ENCODE results near the gene PLEKHM3. TPM values are rescaled to one million over a fixed set of nuclear protein-coding genes. Genes with fewer than 3 reads are reported as not detected.
"Not testable (repeated sequence)": the region's sequence is repeated elsewhere in the genome, so short reads cannot be mapped to it uniquely, and the experiment has no call there.

PLEKHM3 gene
- total RNA-seq, 6 donors from 2014 or later = 16.4 to 56.3 (median 28.6) TPM

DNA sequence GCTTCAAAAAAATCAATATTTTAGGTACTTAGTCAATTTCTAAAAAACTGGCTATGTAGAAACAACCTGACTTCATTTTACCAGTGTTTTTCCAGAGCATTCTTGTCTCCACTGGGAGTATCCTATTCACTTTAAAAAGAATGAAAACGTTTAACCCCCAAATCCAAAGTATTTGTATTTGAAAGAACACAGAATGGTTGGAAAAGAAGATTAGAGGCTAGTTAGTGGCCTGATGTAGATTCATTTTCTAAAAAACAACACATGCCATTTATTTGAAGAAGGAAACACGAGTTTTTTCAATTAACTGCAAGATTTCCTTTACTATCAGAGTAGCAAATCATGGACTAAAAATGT, 74.6 kb downstream of the PLEKHM3 start:
- no peak for TF ChIP-seq EP300 (IDR thresholded peaks at IDR 0.05)
- TF ChIP-seq, protein P1, sequence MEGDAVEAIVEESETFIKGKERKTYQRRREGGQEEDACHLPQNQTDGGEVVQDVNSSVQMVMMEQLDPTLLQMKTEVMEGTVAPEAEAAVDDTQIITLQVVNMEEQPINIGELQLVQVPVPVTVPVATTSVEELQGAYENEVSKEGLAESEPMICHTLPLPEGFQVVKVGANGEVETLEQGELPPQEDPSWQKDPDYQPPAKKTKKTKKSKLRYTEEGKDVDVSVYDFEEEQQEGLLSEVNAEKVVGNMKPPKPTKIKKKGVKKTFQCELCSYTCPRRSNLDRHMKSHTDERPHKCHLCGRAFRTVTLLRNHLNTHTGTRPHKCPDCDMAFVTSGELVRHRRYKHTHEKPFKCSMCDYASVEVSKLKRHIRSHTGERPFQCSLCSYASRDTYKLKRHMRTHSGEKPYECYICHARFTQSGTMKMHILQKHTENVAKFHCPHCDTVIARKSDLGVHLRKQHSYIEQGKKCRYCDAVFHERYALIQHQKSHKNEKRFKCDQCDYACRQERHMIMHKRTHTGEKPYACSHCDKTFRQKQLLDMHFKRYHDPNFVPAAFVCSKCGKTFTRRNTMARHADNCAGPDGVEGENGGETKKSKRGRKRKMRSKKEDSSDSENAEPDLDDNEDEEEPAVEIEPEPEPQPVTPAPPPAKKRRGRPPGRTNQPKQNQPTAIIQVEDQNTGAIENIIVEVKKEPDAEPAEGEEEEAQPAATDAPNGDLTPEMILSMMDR (IDR thresholded peaks at IDR 0.05) = no peak
- no peak for TF ChIP-seq POLR2AphosphoS5 (IDR thresholded peaks at IDR 0.05)
- TF ChIP-seq POLR2A (IDR thresholded peaks at IDR 0.05) = no peak
- Histone ChIP-seq H3K36me3 (peaks cover 0 to 6% (median 0%) of the 10 kb centered on the region in 4 donors), H3K4me1 (no peaks in the 10 kb centered on the region), H3K27me3 (no peaks in the 10 kb centered on the region), H3K9me3 (no peaks in the 10 kb centered on the region), H3K4me3 (no peak overlapping the region), H3K27ac (no peak overlapping the region)
- DNase-seq = no peak
- 81% methylated on average over 2 of the region's 2 CpGs for WGBS, 2 donors
- ATAC-seq (ENCODE audit: low FRiP score in 2 of 2) = no peak

DNA sequence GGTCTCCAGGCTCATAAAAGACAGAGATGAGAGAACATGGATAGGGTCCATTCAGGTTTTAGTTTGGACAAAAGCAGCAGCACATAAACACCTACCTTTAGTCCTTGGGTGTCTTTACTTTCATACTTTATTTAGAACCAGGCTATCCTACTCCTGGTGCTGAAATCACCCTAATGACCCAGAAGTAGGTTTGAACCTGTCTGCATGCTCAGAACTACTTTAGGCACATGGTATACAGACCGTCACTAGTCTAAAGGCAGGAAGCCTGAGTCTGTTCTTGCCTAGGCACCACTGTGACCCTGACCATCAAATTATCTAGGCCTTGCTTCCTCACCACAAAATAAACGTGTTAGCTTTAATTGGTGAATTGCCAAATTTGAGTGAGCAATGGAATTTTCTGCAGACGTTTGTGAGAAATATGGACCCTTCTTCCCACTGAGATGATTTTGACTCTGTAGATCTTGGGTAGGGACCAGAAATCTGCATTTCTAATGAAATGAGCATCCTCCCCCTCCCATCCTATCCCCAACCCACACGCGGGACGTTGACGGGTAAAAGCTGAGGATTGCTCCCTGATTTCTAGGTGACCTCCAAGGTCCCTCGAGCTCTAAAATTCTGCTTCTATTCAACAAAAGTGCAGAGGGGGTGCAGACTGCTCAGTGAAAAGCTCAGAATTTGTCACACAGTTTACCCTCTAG, 75.1 kb downstream of the PLEKHM3 start:
- no peak overlapping the region for H3K4me3 ChIP-seq
- no peak for ATAC-seq (ENCODE audit: low FRiP score in 2 of 2)
- TF ChIP-seq, protein P1 (IDR thresholded peaks at IDR 0.05) = no peak
- TF ChIP-seq POLR2A (IDR thresholded peaks at IDR 0.05) (no peak), EP300 (IDR thresholded peaks at IDR 0.05) (no peak), POLR2AphosphoS5 (IDR thresholded peaks at IDR 0.05) (no peak)
- no peak overlapping the region for H3K27ac ChIP-seq
- DNase-seq = no peak
- no peaks in the 10 kb centered on the region for H3K9me3 ChIP-seq
- no peaks in the 10 kb centered on the region for H3K27me3 ChIP-seq
- no peaks in the 10 kb centered on the region for H3K4me1 ChIP-seq
- WGBS, 2 donors = 80 to 84% methylated on average over 8 of the region's 8 CpGs
- H3K36me3 ChIP-seq = peaks cover 0 to 10% (median 2%) of the 10 kb centered on the region in 4 donors

DNA sequence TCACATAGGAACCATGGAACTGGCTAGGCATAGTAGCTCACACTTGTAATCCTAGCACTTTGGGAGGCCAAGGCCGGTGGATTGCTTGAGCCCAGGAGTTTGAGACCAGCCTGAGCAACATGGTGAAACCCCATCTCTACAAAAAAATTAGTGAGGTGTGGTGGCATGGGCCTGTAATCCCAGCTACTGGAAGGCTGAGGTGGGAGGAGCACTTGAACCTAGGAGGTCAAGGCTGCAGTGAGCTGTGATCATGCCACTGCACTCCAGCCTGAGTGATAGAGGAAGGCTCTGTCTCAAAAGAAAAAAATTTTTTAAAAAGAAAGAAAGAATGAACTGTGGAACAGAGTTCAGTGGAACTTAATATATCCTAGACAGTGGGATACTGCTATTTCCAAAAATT, 76.1 kb downstream of the PLEKHM3 start:
- H3K27ac ChIP-seq; H3K9me3 ChIP-seq; H3K4me1 ChIP-seq; DNase-seq; H3K27me3 ChIP-seq; ATAC-seq (ENCODE audit: low FRiP score in 2 of 2); H3K4me3 ChIP-seq: not testable (repeated sequence)
- peaks cover 0 to 15% (median 5%) of the 10 kb centered on the region in 4 donors for H3K36me3 ChIP-seq
- 92 to 100% methylated on average over 1 of the region's 1 CpG for WGBS, 2 donors

DNA sequence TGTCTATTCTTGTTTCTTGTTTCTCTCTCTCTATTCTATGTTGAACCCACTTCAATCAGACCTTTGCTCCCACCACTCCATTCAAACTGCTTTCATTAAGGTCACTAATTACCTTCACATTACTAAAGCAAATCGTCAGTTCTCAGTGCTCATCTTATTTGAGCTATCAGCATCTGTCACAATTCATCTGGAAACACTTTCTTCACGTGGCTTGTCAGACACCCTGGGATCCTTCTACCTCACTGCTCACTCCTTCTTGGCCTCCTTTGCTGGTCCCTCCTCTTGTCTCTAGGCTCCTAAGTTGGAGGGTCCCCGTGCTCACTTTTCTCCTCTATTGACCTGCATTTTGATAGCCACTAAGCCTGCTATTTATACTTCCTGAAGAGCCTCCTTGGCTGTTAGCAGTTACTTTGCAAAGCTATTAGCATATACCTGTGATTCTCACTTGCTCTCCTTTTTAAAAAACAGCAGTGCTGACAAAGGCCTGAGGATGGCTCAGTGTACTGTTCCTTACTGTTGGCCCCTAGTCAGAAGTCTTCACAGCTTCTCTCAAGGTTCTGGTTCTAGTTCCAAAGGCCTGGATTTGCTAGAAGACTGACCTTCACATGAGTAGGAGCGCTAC, 80.2 kb downstream of the PLEKHM3 start:
- DNase-seq (no peak), ATAC-seq (ENCODE audit: low FRiP score in 2 of 2) (no peak)
- Histone ChIP-seq H3K27ac (no peak overlapping the region), H3K36me3 (peaks cover 0 to 24% (median 5%) of the 10 kb centered on the region in 4 donors), H3K9me3 (no peaks in the 10 kb centered on the region), H3K27me3 (no peaks in the 10 kb centered on the region), H3K4me3 (no peak overlapping the region), H3K4me1 (no peaks in the 10 kb centered on the region)
- 75 to 82% methylated on average over 4 of the region's 4 CpGs for WGBS, 2 donors
- TF ChIP-seq POLR2AphosphoS5 (IDR thresholded peaks at IDR 0.05) (no peak), POLR2A (IDR thresholded peaks at IDR 0.05) (no peak)

DNA sequence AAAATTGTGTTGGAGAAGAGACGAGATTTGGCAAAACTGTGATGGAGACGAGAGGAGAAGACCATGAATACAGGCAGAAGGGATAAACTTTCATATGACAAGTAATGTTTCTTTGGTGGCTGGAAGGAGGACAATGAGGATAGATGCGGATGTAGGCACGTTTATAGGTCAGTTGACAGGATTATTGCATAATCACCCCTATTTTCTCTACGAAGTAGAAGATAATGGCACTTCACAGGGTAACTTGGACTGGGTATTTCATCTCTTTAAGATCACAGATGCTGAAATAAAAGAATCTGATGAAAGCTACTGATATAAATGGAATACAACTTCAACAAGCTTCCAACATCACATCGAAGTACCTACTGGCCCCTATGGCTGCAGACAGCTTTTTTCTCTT, 81.0 kb downstream of the PLEKHM3 start:
- Histone ChIP-seq H3K9me3 (no peaks in the 10 kb centered on the region), H3K4me1 (peaks cover 0 to 5% (median 2%) of the 10 kb centered on the region in 4 donors), H3K36me3 (peaks cover 0 to 24% (median 5%) of the 10 kb centered on the region in 4 donors), H3K4me3 (no peak overlapping the region), H3K27ac (no peak overlapping the region), H3K27me3 (no peaks in the 10 kb centered on the region)
- TF ChIP-seq POLR2A (IDR thresholded peaks at IDR 0.05) (no peak), EP300 (IDR thresholded peaks at IDR 0.05) (no peak), POLR2AphosphoS5 (IDR thresholded peaks at IDR 0.05) (no peak)
- TF ChIP-seq, protein P1 (IDR thresholded peaks at IDR 0.05) = no peak
- no peak for ATAC-seq (ENCODE audit: low FRiP score in 2 of 2)
- DNase-seq = no peak
- WGBS, 2 donors = 78 to 81% methylated on average over 6 of the region's 6 CpGs
